ENCODE data around the gene KCNJ13. TPM values are rescaled to one million over a fixed set of nuclear protein-coding genes. Genes with fewer than 3 reads are reported as not detected.

Gene KCNJ13
- not detected in 2 replicates for total RNA-seq

DNA sequence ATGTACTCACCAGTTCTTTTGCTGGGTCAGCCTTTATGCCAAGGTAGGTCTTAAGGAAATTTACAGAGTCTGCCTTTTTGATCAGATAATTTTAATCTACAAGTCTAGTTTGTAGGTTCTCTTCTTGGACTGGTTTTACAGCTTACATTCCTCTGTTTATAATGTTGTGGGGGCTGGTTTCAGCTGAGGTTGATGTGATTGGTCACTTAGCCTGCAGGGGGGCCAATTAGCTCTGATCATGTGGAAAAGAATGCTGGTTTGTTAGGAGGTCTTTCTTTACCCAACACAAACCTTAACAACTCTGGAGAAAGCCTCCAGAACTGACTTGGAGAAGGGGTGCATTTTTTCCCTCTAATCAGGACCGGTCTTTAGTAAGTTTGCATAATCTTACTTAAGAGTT lies at the start of gene KCNJ13:
KCNJ13 (minus strand) TSS at position 131 of the 400 bp plus-strand sequence. CDS start 5,203 bp downstream, outside the sequence.
- no peak for DNase-seq (ENCODE audit: low read depth, low spot score)

DNA sequence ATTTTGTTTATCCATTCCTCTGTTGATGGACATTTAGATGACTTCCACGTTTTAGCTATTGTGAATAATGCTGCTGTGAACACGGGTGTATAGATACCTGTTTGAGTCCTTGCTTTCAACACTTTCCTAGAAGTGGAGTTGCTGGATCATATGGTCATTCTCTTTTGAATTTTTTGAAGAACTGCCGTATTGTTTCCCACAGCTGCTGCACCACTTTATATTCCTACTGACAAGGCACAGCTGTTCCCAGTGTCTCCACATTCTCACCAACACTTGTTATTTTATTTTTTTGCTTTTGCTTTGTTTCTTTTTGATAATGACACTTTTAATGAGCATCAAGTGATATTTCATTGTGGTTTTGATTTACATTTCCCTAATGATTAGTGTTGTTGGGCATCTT lies 41.4 kb upstream of the KCNJ13 start:
- DNase-seq (ENCODE audit: low read depth, low spot score) = no peak

DNA sequence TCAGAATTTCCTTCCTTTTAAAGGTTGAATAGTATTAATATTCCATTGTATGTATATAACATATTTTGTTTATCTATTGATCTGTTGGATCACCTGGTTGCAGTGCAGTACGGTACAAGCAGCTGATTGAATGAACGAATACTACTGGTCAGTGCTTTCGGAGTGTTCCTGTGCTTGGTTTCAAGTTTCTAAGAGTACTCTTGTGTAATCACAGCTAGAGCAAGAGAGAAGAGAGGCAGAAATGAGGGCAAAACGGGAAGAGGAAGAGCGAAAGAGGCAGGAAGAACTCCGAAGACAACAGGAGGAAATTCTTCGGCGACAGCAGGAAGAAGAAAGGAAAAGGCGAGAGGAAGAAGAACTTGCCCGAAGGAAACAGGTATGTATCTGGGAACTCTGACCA lies 40.3 kb upstream of the KCNJ13 start:
- no peak for DNase-seq (ENCODE audit: low read depth, low spot score)

DNA sequence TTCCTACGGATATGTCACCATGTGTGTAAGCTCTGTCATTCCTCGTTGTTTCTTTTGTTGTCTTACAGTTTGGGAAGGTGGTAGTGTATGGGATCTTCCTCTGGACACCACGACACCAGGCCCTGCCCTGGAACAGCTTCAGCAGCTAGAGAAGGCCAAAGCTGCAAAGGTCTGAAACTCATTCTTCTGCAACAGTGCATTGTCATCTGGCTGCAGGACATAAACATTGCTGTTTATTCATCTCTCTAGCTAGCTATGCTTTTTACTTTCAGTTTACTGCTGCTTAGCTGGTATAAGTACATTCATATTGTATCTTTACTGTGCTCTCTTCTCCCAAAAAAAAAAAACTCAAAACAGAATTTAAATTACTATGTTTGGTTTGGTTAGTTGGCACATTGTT lies 39.2 kb upstream of the KCNJ13 start:
- DNase-seq (ENCODE audit: low read depth, low spot score) = no peak

DNA sequence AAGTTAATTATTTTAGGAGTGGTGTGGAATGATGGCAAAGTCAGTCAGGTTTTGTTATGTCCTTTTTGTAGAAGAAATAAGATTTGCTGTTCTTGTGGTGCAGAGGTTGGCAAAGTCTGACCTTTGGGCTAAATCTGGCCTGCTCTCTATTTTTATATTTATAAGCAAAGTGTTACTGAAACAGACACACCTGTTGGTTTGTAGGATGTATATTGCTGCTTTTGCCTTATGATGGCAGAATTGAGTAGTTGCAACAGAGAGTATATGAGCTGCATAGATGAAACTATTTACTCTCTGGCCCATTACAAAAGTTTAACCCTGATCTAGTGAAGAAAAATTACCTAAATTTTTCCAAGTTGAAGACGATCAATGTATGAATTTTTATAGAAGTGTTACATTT lies 34.1 kb upstream of the KCNJ13 start:
- no peak for DNase-seq (ENCODE audit: low read depth, low spot score)

DNA sequence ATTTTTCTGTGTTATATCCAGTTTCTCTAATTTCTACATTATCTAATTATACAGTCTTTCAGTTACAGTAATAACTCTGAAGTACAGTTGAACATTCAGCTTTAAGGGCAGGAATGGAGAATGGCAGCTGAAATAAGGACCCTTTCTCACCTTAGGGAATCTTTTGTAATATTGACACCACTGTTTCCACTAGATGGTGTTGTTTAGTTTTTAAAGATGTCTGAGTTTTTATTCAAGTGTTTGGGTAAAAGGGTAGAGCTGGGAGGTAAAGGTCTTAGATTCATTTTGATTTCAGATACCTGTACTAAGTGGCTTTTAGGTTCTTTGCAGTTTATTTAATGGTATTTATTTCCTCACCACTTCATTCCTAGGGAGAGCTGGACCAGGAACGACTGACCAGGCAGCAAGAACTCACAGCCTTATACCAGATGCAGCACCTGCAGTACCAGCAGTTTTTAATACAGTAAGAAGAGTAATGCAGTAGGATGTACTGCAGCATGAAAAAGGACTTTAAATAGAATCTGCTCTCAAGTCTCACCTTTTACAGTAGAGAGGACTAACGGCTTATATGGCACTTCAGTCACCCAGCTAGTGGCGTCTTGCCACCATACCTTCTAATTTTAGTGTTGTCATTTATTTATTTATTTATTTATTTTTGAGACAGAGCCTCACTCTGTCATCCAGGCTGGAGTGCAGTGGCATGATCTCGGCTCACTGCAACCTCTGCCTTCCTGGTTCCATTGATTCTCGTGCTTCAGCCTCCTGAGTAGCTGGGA lies 33.2 kb upstream of the KCNJ13 start:
- no peak for DNase-seq (ENCODE audit: low read depth, low spot score)

DNA sequence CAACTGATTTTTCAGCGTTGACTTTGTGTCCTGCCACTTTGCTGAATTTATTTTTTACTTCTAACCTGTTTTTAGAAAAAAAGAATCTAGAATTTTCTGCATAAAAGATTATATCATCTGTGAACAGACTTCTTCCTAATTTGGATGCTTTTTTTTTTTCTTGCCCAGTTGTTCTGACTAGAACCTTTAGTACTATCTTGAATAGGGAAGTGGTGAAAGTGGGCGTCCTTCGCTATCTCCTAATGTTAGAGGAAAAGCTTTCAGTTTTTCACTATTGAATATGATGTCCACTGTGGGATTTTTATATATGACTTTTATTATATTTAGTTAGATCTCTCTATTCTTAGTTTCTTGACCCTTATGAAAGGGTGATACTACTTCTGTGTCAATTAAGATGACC lies 25.7 kb upstream of the KCNJ13 start:
- no peak for DNase-seq (ENCODE audit: low read depth, low spot score)

DNA sequence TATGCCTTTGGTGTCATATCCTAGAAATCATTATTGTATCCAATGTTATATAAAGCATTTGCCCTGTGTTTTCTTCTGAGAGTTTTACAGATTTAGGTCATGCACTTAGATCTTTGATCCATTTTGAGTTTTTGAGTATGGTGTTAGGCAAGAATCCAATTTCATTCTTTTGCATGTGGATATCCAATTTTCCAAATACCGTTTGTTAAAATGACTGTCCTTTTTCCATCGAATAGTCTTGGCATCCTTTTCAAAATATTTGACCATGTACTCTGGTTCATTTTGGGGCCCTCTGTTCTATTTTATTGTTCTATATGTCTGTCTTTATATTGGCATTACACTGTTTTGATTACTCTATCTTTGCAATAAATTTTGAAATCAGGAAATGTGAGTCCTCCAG lies 23.8 kb upstream of the KCNJ13 start:
- DNase-seq (ENCODE audit: low read depth, low spot score) = no peak

DNA sequence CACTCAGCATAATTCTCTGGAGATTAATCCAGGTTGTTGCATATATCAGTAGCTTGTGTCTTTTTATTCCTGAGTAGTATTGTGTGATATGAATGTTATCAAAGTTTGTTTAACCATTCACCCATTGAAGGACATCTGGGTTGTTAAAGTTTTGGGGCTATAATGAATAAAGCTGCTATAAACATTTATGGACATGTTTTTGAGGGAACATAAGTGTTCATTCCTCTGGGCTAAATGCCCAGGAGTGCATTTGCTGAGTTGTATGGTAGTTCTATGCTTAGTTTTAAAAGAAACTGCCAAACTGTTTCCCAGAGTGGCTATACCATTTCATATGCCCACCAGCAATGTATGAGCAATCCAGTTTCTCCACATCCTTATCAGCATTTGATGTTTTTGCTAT lies 21.8 kb upstream of the KCNJ13 start:
- DNase-seq (ENCODE audit: low read depth, low spot score) = no peak

DNA sequence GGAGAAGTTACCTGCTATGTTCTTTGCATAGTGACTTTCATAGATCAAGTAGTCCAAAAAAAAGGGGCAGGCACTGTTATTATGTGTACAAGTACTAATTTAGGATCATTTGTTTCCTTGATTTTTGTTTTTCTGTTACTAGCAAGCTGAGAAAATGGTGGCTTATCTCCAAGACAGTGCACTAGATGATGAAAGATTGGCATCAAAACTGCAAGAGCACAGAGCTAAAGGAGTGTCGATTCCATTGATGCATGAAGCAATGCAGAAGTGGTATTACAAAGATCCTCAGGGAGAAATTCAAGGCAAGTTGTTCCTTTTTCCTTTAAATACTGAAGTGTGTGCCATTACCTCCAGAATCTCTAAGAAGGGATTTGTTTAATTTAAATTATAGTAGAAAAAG lies 19.6 kb upstream of the KCNJ13 start:
- DNase-seq (ENCODE audit: low read depth, low spot score) = no peak

DNA sequence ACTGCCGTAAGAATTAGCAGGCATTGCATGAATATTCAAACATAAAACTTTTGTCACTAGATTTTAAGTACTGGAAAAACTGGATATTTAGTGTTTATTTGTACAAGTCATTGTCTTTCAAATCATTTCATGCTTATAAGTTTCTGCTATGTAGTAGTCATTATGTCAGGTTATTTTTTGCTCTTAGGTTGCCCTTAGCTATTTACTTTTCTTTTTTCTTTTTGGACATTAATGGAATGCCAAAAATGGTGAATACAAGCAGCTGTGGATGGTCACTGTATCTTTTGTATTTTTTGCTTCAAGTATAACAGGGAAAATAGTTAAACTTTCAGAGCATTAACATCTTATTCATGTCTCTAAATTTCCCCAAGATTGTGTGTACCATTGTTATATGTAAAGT lies 18.6 kb upstream of the KCNJ13 start:
- no peak for DNase-seq (ENCODE audit: low read depth, low spot score)

DNA sequence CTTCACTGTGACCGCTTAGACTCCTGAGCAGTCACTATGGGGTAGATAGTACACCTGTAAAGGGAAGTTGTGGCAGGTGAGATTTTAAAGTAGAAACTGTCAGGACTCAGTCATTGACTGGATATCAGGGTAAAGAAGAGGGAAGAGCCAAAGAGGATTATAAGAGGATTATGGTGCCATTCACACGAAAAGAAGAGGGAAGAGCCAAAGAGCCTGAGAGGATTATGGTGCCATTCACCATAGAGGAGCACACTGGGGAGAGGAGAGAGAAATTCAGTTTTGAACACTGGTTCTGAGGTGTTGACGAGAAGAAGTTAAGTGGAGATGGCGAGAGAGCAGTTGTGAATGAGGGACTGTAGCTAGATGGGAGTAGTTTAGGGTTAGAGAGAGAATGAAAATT lies 16.9 kb upstream of the KCNJ13 start:
- DNase-seq (ENCODE audit: low read depth, low spot score) = no peak

DNA sequence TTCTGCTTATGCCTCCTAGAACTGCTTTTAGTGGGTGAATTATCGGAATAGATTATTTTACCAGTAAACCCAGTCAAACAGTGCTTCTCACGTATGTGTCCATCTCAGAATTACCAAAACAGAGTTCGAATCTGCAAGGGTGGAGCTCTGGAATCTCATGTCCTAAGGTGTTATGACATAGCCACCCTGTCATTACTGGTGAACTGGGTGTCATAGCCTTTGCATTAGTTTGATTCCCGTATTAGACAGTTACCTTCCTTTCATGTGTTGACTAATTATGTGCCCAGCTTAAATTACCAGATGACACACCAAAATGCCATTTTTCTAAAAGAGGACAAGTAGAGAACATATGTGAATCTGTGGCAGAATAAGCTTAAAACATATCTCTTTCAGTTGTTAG lies 15.2 kb upstream of the KCNJ13 start:
- no peak for DNase-seq (ENCODE audit: low read depth, low spot score)

DNA sequence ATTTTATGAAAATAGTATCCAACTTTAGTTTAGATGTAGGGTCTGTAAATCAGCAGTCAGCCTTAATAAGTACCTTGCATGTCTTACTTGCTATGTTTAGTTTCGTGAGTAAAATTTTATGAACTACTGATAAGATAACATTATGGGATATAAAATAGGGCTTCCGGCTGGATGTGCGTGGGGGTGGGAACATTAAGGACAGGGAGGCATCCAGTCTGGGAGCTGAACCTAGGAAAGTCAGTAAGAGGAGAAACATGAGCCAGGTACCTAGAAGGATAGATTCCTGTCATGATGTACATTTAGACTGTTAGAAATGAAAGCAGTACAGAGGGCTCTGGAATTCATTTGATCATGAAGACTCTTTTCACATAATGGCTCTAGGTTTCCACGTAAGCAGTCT lies 12.7 kb upstream of the KCNJ13 start:
- no peak for DNase-seq (ENCODE audit: low read depth, low spot score)

DNA sequence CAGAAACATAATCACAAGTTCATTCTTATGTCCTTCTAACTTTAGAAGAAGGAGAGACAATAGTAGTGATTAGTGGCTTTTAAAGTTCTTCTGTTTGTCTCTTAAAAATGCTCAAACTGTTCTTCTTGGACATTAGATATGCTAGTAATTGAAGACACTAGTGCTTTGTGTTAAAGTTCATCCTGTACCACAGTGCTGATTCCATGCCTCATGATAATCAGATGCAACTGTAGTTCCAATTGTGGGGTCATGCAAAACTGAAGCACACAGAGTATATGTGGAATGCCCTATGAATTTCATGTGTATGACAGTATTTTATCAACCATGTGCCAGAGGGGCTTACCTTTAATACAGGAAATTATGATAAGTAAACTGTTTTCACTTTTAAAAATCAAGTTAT lies 11.4 kb upstream of the KCNJ13 start:
- DNase-seq (ENCODE audit: low read depth, low spot score) = no peak

DNA sequence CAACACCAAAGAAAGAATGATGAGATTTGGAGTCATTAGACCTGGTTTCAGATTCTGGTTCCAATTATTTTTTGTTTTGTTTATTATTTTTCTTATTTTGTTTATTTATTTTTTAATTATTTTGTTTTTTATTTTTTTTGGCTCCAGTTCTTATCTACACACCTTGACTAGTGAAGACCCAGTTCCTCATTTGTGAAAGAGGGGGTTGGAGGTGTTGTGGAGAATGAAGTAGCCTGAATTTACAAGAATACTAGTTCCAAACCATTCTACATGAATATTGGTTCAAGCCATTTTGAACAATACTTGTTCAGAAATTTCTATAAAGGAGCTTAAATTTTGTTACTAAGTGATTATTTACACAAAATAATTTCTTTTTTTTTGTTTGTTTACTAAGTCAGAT lies 6.9 kb upstream of the KCNJ13 start:
- no peak for DNase-seq (ENCODE audit: low read depth, low spot score)

DNA sequence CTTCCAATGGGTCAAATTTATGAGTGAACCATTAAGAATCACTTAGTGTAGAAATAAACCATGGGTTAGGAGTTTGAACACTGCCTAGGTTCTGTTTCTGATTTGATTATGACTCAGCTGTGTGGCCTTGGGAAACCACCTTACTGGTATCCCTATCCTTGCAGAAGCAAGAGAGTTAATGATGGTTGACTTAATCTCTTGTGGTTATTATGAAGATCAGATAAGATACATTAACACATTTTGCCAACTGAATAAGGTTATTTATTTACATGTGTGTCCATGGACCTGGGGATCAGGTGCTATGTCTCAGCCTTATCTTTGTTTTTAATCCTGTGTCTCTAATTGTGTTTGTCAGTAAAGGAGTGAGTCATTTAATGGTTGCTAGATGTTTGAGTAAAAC lies 5.4 kb upstream of the KCNJ13 start:
- no peak for DNase-seq (ENCODE audit: low read depth, low spot score)

DNA sequence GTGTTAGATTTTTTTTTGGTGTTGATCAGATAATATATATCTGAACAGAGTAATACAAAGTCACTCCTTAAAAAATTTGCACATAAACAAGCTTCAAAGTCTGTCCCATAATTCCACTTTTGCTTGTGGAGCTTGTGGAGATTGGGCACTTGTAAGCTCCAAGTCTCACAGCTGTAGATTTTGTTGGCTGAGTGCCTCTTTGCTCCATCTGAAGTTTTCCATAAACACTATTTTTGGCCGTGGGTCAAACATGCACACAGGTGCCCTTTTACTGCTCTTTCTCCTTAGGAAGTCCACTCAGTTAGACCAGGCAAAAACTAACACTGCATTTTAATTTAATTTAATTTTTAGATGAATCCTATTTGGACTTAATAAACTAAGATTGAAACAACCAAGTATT lies 3.6 kb upstream of the KCNJ13 start:
- no peak for DNase-seq (ENCODE audit: low read depth, low spot score)

DNA sequence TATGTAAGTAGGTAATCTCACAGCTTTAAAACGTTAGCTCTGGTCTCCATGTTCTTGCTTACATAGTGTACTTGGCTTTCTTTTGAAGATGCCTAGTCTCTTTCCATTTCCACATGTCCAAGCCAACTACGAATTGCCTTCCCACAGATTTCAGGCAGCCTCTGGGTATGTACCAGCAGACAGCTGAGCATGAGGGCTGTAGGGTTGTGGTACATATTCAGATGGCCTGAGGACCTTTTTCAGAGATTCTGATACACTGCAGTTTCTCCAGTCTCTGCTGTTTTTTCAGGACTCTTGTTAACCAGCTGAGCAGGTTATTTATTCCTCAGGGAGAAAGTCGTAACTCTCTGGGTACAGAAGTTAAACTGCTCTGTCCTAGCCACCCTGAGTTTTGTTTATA lies 3.1 kb upstream of the KCNJ13 start:
- DNase-seq (ENCODE audit: low read depth, low spot score) = no peak

DNA sequence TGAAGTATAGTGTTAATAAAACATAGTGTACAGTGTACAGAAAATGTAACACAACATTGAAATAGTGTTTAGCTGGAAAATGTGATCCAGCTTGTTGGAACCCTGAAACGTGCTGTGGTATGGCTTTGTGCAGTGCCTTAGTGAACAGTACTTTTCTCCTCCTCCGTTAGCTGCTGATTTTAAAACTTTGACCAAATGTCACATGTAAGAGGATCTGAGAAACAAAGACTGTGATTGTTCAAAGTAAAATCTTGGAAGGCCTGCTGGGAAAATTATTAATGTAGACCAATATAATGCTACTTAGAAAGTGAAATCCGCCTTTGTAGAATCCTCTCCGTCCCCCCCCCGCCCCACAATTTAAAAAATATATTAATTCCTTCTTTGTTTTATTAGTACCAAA lies 911 bp upstream of the KCNJ13 start:
- no peak for DNase-seq (ENCODE audit: low read depth, low spot score)

DNA sequence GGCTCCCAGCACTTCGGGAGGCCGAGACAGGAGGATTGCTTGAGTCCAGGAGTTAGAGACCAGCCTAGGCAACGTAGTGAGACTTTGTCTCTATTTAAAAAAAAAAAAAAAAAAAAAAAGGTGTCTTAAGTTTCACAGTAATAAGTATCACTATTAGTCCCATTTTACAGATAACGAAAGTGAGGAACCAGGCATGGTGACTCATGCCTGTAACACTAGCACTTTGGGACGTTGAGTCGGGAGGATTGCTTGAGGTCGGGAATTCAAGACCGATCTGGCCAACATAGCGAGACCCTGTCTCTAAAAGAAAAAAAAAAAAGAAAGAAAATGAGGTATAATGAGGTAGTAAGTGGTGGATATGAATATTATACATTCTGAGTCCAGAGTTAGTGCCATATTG lies 2.5 kb downstream of the KCNJ13 start:
- DNase-seq (ENCODE audit: low read depth, low spot score) = no peak

DNA sequence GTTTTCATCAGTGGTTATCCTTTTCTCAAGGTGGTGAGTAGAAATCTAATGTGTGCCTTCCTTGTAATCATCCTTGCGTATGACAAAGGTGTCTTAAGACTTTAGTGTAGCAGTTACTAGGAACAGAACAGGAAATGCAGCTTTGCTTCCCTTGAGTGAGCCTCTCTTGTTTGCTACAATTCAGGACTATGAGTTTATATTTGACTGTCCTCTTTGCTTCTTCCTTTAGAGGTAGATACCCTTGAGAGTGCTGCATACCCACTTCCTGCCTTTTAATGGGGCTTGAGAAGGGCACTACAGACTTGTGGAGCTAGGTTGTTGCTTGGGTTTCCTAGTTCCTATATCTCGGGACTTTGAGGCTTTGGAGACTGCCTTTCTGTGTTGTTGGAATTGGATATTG lies 3.8 kb downstream of the KCNJ13 start:
- no peak for DNase-seq (ENCODE audit: low read depth, low spot score)

DNA sequence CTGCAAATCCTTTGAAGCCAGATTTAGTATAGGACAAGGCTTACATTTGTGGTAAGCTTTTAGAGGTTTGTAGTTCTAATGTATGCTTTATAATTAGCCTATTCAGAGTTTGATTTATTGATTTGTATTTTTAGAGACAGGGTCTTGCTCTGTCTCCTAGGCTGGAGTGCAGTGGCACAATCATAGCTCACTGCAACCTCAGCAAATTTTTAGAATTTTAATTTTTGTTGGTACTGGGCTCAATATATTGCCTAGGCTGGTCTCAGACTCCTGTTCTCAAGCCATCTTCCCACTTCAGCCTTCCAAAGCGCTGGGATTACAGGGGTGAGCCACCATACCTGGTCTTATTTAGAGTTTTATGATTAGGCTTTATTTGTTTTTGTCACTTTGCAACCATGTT lies 4.5 kb downstream of the KCNJ13 start:
- DNase-seq (ENCODE audit: low read depth, low spot score) = no peak

DNA sequence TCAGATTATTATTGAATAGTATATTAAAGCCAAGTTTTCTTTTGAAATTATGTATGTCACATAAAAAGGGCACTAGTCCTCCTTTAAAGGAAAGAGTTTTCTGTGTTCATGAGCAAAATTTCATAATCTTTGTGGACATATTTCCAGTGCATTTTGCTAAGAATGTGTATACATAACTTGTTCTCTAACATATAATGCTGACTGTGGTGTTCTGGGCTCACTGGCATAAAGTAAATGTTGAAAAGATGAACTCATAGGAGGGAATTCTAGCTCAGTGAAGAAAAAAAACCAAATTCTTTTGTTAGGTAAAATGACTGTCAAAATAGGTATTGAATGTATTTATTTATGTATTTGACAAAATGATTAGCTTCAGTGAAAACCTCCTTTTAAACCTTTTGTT lies 6.2 kb downstream of the KCNJ13 start:
- DNase-seq (ENCODE audit: low read depth, low spot score) = no peak
